Measurements from ENCODE around the gene LBH.

DNA sequence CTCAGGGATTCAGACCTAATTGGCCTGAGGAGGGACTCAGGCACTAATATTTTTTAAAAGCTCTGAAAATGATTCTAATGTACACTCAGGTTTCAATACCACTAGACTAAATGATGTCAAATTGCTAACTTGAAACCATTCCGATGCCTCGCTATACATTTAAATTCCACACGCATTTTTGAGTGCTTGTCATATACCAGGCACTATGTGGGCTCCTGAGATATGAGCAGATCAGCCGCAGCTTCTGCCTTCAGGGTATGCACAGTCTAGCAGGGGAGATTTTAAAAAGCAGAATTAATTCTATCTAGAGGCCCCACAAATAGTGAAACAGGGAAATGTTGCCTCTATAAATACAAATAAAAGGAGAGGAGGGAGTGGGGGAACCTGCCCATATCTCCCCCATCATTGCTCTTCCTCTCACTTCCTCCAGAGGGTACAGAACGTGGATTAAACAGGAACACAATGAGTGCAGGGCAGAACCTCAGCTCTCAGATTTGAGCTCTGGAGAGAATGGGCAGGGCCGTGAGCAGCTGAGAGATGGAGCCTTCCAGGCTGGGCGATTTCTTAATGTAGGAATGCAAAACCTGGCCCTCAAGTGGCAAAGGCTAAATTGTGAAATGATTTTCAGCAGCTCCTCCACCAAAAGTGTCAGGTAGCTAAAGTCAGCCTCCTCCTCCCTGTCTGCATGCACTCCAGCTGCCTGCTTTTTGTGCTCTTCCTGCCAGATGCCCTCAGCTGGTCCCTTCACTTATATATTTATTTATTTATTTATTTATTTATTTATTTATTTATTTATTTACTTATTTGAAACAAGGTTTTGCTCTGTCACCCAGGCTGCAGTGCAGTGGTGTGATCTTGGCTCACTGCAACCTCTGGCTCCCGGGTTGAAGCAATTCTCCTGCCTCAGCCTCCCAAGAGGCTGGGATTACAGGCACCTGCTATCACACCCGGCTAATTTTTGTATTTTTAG, 24.6 kb upstream of the LBH start:
- TF ChIP-seq POLR2A (IDR thresholded peaks at IDR 0.05) (no peak), EP300 (IDR thresholded peaks at IDR 0.05) (no peak)
